NCI-H1092 (cell line): ENCODE measurements around the gene FOXP1.
"Not testable (repeated sequence)": the region's sequence is repeated elsewhere in the genome, so short reads cannot be mapped to it uniquely, and the experiment has no call there.

Experiments
- DNase-seq: peaks from one replicate; lab custom pipeline; 2025; lab: John Stamatoyannopoulos, UW

Gene FOXP1

DNA sequence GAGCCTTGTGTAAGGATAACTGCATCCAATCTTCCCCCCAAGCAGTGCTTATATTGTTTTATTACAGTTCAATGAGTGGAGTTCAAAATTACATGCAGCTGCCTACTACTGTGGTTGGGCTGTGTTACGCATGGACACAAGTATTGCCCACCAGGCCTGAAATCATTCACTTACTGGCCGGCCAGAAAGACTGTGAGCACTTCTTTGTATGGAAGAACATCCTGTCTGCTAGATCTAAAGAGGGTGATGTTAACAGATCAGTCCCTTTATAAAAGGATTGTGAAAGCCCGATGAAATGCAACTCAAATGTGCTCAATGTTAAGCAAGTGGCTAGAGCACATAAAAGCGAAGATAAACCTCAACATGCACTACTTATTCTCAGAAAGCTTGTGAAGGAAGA lies 132.5 kb downstream of the FOXP1 start:
- DNase-seq: no peak

DNA sequence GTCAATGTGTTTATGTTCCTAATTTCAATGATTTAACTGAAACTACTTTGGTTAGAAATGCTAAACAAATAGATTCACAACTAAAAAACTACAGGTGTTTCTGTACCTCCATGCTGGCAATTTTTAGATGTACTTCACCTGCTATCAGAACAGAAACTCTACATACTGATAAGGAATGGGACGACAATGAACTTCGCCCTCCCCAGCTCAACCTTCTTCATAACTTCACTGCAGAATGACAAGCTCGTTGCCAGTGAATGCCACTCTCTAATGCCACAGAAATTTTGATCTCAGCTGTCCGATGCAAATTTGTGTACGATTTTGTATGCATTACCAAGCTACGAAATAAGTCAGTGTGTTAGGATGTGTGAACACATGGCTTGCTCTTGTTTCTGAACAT lies 133.4 kb downstream of the FOXP1 start:
- DNase-seq: no peak

DNA sequence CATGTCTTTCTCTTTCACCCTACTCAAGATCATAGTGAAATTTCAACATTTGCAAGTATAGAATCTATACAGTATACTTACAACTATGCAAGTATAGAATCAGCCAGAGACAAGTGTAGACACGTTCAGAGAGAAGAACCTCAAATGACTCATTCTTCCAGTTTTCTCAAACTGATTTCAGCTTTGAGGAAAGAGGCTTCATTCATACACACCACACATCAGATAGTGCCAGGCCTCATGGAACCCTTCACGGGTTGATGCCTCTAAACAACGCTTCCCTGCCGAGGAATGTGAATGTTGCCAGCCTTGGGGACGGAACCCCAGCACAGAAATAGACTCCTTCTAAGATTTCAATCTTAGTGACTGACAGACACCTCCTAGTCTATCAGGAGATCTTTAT lies 135.7 kb downstream of the FOXP1 start:
- no peak for DNase-seq

DNA sequence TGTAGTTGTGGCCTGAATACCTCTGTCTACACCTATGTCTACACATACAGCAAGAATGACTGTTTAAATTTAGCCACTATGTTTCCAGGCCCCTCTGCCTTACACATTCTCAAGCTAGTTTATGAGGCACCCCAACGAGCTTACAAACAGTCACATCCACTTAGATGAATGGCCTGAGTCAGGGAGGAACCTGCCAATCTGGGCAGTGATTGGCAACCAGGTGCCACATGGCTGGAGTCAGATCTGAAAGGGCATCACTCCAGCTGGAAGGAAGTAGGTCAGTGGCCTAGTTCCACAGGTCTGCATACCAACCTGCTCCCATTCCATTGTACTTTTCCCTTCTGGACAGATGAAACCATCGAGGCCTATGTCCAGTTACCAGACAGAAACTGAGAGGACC lies 136.3 kb downstream of the FOXP1 start:
- DNase-seq: no peak

DNA sequence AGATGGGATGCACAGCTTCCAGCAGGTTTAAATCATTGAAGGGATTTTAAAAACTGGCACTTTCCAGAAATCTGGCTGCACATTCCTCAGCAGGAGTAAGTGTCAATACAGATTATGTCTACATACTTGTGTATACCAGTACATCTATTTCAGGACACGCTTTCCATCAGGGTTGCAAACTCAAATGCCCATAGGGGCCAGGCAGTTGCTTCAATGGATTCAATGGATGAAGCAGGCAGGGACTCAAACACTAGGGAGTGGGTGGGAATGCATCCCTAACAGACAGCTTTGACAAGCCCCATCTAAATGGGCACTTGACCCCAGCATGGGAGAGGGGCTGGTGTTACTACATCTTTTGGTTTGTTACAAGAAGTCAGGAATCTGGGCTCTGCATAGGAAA lies 136.8 kb downstream of the FOXP1 start:
- no peak for DNase-seq

DNA sequence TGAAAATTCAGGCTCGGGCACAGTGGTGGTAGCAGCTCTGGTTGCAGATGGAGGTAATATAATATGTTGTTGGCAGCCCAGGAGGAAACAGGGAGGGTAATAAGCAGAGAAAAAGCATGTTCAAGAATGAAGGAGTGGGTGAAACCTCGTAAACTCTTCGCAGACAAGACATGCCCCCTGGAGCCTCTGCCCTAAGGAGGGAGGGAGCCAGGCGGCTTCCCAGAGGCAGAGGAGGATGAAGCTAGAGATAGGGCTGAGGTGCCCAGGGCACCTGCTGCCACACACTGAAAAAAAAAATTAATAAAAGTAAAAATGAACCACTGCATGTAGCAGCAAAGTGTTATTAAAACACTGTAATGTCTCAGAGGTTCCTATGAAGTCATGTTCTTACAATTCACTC lies 137.3 kb downstream of the FOXP1 start:
- no peak for DNase-seq

DNA sequence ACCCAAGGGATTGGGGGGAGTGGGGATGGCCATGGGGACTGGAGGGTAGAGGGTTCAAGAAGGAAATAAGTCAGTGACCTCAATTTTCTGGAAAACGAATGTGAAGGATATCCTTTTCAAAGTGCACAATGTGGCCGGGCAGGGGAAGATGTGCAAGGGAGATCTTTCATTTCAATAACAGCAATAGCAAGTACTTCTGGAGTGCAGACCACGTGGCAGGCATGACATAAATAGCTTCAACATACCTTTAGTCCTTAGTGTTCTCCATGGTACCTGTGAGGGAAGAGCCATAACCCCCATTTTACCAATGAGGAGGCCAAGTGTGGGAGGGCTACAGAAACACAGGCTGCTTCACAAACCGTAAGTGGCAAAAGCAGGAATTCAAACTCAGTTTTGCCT lies 138.7 kb downstream of the FOXP1 start:
- no peak for DNase-seq

DNA sequence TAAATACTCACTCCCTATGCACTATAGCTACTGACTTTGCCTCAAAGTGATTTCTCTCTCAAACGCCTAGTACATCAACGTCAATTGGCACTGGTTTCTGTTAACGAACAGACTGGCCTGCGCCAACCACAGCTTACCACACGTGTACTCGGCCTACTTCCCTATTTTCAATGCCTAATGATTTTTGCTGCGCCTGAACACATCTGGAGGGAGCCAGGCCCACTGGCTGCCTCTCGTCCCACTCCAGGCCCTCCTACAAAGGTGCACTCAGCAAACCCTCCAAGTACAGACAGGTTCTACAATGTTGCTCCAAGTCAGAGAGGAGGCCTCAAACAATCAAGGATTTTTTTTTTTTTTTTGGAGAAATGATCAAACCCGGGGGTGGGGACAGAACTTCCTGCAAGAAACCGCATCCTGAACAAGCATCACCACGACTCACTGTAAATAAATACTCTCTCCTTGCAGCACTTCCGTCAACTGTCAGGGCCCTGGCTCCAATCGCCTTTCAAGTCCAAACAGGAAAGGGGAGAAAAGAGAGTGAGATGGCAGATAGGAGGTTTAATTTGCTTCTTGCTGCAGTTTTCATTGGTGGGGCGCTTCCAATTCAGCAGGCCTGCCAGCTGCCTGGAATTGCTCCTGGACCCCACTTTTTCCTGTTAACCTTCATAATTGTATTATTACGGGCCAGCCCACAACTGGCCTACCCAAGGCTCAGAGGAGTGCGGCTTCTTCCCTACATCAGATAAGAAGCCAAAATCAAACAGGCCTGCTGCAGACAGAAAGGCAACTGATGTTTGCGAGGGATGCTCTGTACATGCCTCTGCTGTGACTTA lies 139.3 kb downstream of the FOXP1 start:
- no peak for DNase-seq

DNA sequence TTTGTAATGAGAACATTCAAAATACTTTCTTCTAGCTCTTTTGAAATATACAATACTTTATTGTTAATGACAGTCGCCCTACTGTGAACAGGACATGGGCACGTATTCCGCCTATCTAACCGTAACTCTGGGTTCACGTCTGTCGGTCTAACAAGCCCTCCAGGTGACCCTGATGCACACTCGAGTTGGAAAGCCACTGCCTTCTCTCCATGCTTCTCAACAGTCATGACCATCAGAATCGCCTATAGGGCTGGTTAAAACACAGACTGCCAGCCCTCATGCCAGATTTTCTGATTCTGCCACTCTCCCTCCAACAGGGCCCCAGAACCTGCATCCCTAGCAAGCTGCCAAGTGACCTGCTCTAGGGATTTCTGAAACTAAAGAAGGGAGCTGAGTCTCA lies 140.2 kb downstream of the FOXP1 start:
- no peak for DNase-seq

DNA sequence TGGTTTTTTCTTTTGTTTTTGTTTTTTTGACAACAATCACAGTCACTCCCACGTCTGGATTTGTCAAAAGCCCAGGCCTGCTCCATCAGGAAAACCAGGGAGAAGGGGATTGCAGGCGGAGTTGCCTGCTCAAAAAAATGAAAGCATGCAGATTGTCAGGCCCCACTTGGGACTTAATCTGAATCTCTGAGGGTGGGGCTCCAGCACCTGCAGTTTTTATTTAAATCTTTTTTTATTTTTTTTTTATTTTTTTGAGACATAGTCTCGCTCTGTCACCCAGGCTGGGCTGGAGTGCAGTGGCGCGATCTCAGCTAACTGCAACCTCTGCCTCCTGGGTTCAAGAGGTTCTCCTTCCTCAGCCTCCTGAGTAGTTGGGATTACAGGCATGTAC lies 140.9 kb downstream of the FOXP1 start:
- no peak for DNase-seq

DNA sequence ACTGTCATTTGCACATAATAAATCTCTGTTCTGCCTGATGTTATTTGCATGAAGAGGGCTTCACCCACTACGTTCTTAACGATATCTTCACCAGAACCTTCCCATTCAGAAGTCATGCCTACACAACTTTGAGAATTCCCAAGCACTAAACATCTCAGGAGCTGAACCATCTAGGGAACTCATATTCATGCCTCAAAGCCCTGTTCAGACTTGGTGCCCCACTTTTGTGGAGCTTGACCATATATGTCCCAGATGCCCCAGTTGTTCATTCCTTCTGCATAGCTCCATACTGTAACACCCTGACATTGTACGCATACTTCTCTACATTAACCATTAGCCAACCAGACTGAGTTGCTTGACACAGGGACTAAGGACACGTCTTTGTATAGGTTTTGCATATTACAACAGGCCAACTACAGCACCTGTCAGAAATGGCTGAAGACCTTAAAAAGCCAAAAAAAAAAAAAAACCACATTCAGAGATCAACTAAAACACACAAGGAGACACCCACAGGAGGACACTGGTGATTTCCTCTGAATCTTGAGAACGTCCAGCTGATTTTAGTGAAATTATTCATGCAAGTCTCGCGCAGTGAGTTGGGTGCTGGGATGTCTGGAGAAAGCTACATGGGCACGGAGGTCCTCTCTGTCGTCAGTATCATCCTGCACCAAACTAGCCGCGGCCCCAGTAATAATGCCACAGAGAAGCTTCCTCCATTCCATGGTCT lies 141.4 kb downstream of the FOXP1 start:
- DNase-seq: no peak

DNA sequence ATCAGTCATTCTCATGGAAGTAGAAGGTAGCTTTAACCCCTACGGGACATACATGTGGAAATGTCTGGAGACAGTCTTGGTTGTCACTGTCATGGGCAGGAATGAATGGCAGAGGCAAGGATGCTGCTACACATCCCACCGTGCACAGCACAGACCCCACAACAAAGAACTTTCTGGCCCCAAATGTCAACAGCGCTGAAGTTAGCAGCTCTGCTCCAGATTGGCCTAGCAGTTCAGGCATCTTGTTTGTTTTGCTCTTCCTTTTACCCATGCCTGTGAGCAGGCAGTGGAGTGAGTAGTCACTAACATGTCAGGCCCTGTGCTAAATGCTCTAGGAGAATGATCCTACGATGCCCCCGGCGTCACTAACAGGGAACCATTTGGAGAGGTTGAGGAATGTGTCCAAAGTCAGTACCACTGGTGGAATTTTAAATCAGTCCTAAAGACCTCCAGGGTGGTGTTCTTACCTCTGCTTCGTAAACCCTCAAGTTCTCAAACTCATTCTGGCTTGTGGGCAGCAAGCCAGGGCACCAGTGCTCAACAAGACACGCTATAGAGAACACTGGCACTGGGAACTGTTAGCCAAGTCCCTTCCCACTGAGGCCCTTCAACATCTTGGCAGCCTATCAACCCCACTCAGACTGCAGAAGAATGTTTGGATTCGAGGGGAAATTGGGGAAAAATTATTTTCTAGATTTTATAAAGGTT lies 142.2 kb downstream of the FOXP1 start:
- no peak for DNase-seq

DNA sequence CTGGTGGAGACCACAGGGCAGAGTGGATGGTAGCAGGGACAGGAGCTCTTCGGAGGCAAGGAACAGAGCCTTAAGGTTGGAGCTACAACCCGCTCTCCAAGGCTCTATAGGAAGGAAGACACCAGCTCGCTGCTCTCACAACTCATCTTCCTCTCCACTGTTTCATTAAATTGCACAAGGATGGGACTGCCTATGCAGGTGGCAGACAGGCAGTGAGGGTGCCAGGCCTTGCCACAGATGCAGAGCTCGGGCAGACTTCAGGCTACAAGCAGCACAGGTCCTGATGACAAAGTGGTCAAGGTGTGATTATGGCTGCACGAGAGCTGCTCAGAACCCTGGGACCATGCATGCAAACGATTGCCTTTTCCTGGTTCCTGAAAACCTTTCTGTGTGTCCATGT lies 144.6 kb downstream of the FOXP1 start:
- no peak for DNase-seq

DNA sequence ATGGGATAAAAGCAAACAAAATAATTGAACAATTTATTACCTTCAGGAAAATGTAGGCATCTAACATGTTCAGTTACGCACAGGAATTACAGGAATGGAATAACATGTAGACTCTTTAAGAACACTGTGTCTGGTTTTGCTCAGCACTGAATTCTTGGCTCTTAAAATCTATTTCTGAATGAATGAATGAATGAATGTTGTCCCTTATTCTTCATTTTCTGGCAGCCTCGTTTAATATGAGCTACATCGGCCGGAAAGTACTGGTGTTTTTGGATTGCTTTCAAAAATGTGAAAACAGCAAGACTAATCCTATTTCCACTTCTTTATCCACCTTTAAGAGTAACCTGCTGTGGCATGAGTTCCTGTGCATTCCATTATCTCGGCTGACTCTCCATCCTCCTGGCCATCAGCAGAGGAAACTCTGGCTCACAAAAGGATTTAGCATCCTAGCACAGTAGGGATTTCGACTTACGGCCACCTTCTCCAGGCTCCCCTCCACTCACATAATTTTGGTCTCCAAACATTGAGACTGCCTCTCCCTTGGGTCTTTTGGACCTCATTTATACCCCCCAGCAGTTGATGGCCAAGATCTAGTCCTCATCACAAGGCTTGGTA lies 145.3 kb downstream of the FOXP1 start:
- DNase-seq: no peak

DNA sequence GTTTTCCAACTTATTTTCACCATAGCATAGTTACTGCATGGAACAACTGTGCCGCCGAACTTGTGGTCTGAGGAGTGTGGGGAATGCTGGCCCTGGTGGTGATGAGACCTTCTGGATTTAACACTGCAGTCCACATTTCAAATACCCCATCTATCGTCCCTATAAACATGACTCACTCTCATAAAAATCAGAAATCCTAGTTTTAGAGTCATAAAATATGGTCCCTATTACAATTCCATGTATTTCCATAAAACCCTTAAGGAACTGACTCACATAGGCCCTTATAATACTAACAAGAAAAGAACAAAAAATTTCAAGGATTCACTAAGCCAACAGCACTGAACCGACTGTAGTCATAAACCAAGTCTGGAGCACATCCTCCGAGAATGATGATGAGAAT lies 147.2 kb downstream of the FOXP1 start:
- DNase-seq: no peak

DNA sequence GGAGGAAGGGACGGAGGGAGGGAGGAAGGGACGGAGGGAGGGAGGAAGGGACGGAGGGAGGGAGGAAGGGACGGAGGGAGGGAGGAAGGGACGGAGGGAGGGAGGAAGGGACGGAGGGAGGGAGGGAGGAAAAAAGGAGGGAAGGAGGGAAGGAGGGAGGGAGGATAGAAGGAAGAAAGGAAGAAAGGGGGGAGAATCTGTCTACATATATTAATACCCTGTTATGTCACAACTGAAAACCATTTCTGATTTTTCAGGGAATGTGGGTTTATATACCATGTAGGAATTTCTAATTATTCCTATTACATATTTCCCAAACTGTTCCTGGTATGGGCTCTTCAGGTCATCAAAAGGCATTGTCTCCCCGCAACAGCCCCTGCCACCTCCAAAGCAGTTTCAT lies 147.7 kb downstream of the FOXP1 start:
- DNase-seq: not testable (repeated sequence)

DNA sequence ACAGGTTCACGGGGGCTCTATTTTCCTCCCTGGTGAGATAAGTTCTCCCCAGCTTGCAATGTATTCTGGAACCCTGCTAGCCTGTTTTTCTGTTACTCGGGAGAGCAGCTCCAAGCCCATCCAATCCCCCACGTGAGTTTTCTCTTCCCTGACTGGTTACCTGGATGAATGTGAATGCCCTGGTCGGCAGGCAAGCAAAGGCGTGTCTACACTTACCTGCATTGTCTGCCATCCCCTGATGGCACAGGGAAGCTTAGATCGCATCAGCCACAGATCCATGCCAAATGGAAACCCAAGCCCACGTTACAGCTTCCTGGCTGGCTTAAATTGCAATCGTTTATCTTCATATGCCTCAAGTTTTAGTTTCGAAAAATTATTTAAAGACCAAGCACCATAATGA lies 149.9 kb downstream of the FOXP1 start:
- DNase-seq: no peak

DNA sequence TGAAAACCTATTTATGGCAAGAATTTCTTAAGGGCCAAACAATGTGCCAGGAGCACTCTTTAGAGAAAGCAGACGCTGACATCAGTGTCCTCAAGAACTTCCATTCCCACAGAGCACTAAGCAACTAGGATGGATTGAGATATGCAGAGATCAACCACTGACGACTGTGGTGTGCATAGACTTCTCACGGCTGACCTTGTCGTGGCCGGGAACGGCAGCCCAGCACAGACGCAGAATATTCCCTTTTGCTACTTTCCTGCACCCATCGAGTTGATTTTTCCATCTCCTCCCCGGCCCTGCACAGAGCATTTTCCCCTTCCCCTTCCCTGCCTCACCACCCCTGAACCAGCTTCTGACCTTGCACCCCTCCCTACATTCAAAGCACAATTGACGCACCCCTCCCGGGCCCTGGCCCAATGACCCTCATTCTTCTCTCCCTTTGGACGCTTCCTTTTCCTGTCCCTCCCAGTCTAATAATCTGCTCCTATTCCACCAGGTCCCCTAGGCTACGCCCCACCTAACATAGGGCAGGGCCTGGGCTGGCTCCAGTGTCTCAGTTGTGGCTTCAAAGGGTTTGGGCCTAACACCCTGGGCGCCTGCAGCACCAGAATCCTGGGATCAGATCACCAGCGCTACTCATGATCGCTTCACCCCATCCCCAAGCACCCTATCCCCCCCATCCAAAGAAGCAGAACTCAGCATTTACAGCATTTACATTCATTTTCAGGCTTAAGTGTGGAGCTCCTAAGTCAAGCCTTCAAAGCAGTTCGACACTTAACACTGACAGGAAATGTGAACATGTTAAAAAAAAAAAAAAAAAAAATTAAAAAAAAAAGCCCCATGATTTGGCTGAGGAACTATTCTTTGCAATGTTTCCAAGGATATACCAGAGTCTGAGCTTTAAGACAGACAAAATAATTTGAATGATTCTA lies 151.2 kb downstream of the FOXP1 start:
- DNase-seq: no peak

DNA sequence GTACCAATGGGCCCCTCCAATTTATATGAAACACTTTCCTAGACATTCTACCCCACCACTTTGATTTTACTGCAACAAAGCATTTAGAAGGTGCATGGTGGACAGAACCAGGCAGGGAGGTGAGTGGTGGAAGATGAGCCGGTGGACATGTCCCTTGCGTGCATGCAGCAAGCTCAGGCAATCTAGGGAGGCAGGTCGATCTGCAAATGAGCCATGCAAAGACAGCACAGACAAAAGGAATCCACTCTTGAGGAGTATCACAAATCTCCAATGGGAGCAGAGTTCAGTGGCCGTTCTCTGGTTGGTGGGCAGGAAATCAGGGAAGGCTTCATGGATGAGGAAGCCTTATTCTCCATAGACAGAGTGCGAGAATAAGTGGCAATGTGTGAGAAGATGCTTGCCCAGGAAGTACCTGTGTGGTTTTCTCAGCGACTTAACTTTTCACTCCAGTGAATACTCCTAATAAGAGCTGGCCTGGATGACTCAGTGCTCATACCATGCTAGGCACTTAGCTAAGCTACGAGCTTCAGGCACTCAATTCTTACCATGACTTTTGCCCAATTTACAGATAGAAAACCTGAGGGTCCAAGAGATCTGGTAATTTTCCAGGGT lies 152.5 kb downstream of the FOXP1 start:
- no peak for DNase-seq

DNA sequence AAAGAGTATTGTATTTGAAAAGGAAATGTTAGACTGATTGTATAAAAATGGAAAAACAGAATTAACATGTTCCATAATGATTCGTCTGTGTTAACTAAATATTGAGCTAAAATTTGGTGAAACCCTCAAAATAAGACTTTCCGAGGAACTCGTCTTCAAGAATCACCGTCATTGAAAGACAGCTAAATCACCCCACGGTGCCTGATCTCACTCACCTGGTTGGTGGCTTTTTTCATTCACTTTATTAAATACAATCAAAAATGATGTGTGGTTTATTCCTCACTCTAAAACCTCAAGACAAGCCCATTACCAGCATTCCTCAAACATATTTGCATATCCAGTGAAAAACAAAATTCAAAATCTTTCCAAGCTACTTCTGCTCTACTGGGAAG lies 153.9 kb downstream of the FOXP1 start:
- DNase-seq: no peak
